GM12872 (cell line): ENCODE data around the gene MRPL34.

Source experiments
- CTCF ChIP-seq: IDR thresholded peaks from 3 replicates; pipeline ENCODE4 v1.5.1; 2011; ENCODE audit warnings: low read depth, mild to moderate bottlenecking, low read length, moderate library complexity; ENCODE audit not compliant: insufficient read depth

MRPL34 gene

GRCh38 chr19:17324357-17325114 is 18.9 kb downstream of the MRPL34 start:
- no peak for TF ChIP-seq CTCF

- no peak for TF ChIP-seq CTCF
These were observed 19.5 kb downstream of the MRPL34 start for GRCh38 chr19:17325133-17325532.

- TF ChIP-seq CTCF, result no peak
These were observed 20.4 kb downstream of the MRPL34 start for GRCh38 chr19:17325881-17326594.

- no peak for TF ChIP-seq CTCF
These were observed 20.9 kb downstream of the MRPL34 start for GRCh38 chr19:17326595-17326966.

- TF ChIP-seq CTCF, result no peak
These were observed 21.5 kb downstream of the MRPL34 start for GRCh38 chr19:17327068-17327653.

GRCh38 chr19:17327654-17328516 is 22.2 kb downstream of the MRPL34 start:
- no peak for TF ChIP-seq CTCF
